ENCODE results near the gene KLHDC7A. TPM values are rescaled to one million over a fixed set of nuclear protein-coding genes. Genes with fewer than 3 reads are reported as not detected.

The KLHDC7A gene
- total RNA-seq, 1 donor from 2014 or later: not detected

DNA sequence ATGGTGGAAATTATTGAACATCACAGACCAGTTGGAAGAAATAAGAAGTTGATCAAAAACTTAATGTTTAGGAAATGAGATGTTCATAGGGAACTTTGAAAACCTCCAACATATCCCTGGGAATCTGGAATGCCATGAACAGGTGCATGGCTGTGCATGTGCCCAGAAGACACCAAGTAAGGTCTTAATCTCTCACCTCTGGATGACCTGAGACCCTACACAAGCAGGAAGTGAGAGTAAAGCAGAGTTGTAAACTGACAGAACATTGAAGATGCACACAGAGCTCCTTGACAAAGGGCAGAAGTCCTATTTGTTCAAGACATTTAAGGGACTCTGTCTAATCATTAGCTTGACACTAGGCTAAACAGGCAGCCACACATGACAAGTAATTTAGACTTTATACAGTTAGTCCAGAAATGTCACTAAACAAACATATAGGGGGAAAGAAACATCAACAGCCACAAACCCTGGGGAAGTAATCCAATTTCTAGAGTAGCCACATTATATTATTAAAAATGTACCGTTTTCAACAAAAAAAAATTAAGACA is 34.5 kb downstream of the KLHDC7A start:
- Histone ChIP-seq H3K4me1 (no peaks in the 10 kb centered on the region), H3K79me2 (ENCODE audit: low read depth) (no peaks in the 10 kb centered on the region), H3K36me3 (no peaks in the 10 kb centered on the region), H3K4me2 (no peak overlapping the region), H4K20me1 (ENCODE audit: low read depth) (no peaks in the 10 kb centered on the region), H3F3A (ENCODE audit: low read depth) (no peaks in the 10 kb centered on the region), H3K27ac (no peak overlapping the region), H3K27me3 (no peaks in the 10 kb centered on the region), H3K9me3 (ENCODE audit: low read depth) (peaks cover 4% of the 10 kb centered on the region), H3K4me3 (no peak overlapping the region), H2AFZ (replicated peaks) (no peak overlapping the region), H3K9ac (no peak overlapping the region)
- Mint-ChIP-seq H3K36me3 (no peaks in the 10 kb centered on the region), H3K27me3 (ENCODE audit: insufficient read depth, low read depth) (no peaks in the 10 kb centered on the region), H3K27ac (no peak overlapping the region), H3K4me3 (no peak overlapping the region), H3K4me1 (peaks cover 15% of the 10 kb centered on the region), H3K9me3 (peaks cover 12% of the 10 kb centered on the region)
- TF ChIP-seq, protein P1, sequence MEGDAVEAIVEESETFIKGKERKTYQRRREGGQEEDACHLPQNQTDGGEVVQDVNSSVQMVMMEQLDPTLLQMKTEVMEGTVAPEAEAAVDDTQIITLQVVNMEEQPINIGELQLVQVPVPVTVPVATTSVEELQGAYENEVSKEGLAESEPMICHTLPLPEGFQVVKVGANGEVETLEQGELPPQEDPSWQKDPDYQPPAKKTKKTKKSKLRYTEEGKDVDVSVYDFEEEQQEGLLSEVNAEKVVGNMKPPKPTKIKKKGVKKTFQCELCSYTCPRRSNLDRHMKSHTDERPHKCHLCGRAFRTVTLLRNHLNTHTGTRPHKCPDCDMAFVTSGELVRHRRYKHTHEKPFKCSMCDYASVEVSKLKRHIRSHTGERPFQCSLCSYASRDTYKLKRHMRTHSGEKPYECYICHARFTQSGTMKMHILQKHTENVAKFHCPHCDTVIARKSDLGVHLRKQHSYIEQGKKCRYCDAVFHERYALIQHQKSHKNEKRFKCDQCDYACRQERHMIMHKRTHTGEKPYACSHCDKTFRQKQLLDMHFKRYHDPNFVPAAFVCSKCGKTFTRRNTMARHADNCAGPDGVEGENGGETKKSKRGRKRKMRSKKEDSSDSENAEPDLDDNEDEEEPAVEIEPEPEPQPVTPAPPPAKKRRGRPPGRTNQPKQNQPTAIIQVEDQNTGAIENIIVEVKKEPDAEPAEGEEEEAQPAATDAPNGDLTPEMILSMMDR (IDR thresholded peaks at IDR 0.05): no peak
- TF ChIP-seq EZH2phosphoT487 (IDR thresholded peaks at IDR 0.05): no peak
- no peak for TF ChIP-seq EZH2 (IDR thresholded peaks at IDR 0.05)
- DNase-seq (ENCODE audit: low spot score): no peak

DNA sequence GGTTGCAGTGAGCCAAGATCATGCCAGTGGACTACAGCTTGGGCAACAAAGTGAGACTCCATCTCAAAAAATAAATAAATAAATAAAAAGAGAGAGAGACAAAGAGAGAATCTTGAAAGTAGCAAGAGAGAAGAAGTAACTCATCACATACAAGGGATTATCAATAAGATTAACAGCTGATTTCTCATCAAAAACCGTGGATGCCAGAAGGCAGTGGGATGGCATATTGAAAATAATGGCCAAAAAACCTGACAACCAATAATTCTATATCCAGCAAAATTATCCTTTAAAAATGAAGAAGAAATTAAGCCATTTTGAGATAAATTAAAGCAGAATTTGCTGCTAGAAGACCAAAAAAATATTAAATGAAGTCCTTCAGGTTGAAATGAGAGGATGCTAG is 35.7 kb downstream of the KLHDC7A start:
- Histone ChIP-seq H3K27ac (no peak overlapping the region), H2AFZ (replicated peaks) (no peak overlapping the region), H3F3A (ENCODE audit: low read depth) (no peaks in the 10 kb centered on the region), H3K4me2 (no peak overlapping the region), H3K4me3 (no peak overlapping the region), H3K4me1 (no peaks in the 10 kb centered on the region), H3K36me3 (no peaks in the 10 kb centered on the region), H3K27me3 (no peaks in the 10 kb centered on the region), H3K9ac (no peak overlapping the region), H4K20me1 (ENCODE audit: low read depth) (no peaks in the 10 kb centered on the region), H3K9me3 (ENCODE audit: low read depth) (peaks cover 4% of the 10 kb centered on the region), H3K79me2 (ENCODE audit: low read depth) (no peaks in the 10 kb centered on the region)
- Mint-ChIP-seq H3K9me3 (peaks cover 12% of the 10 kb centered on the region), H3K4me3 (no peak overlapping the region), H3K27ac (no peak overlapping the region), H3K27me3 (ENCODE audit: insufficient read depth, low read depth) (no peaks in the 10 kb centered on the region), H3K4me1 (peaks cover 15% of the 10 kb centered on the region), H3K36me3 (no peaks in the 10 kb centered on the region)
- TF ChIP-seq, protein P1 (IDR thresholded peaks at IDR 0.05): no peak
- TF ChIP-seq EZH2 (IDR thresholded peaks at IDR 0.05) (no peak), EZH2phosphoT487 (IDR thresholded peaks at IDR 0.05) (no peak)
- no peak for DNase-seq (ENCODE audit: low spot score)

DNA sequence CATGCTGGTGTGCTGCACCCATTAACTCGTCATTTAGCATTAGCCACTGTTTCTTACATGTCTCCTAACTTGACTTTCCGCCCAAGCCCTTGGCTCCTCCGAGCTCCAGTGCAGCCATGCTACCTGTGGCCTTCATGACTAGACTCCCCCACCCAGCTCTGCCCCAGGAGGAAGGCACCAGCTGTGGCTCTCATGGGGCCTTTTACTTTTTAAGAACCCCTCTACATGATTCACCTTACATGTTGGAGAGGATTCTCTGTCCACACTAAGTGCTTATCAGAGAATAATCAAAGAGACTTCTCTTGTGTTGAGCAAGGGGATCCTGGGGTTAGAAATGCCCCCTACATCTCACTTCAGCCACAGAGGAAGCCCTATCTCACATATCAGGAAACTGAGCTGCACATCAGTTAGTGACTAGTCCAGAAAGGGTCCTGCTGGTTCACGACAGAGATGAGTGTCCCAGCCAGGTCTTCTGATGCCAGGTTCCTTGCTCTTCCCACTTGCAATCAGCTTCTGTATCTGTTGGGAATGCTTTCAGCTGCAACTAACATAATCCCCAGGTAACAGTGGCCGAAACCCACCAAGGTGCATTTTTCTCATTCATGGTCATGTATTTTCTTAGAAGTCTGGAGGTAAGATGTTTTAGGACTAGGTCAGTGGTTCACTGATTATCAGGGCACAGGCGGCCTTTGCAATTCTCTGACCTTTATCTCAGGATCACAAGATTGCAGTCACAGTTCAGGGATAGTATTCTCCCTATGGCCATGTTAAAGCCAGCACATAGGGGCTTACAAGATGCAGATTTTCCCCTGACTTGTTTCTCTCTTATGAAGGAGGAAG is 45.9 kb downstream of the KLHDC7A start:
- Histone ChIP-seq H2AFZ (replicated peaks) (no peak overlapping the region), H4K20me1 (ENCODE audit: low read depth) (no peaks in the 10 kb centered on the region), H3K36me3 (no peaks in the 10 kb centered on the region), H3K79me2 (ENCODE audit: low read depth) (no peaks in the 10 kb centered on the region), H3K27me3 (no peaks in the 10 kb centered on the region), H3K4me1 (no peaks in the 10 kb centered on the region), H3K9ac (no peak overlapping the region), H3K4me3 (no peak overlapping the region), H3K27ac (no peak overlapping the region), H3K9me3 (ENCODE audit: low read depth) (no peaks in the 10 kb centered on the region), H3F3A (ENCODE audit: low read depth) (no peaks in the 10 kb centered on the region), H3K4me2 (no peak overlapping the region)
- DNase-seq (ENCODE audit: low spot score): no peak
- H3K9me3 Mint-ChIP-seq: no peaks in the 10 kb centered on the region
- H3K27me3 Mint-ChIP-seq (ENCODE audit: insufficient read depth, low read depth): peaks cover 12% of the 10 kb centered on the region
- TF ChIP-seq, protein P1 (IDR thresholded peaks at IDR 0.05): no peak
- TF ChIP-seq EZH2phosphoT487 (IDR thresholded peaks at IDR 0.05): no peak
- no peak for TF ChIP-seq EZH2 (IDR thresholded peaks at IDR 0.05)
- no peaks in the 10 kb centered on the region for H3K4me1 Mint-ChIP-seq
- no peak overlapping the region for H3K4me3 Mint-ChIP-seq
- H3K27ac Mint-ChIP-seq: no peak overlapping the region
- H3K36me3 Mint-ChIP-seq: no peaks in the 10 kb centered on the region
